ENCODE results near the gene ADAT3.

DNA sequence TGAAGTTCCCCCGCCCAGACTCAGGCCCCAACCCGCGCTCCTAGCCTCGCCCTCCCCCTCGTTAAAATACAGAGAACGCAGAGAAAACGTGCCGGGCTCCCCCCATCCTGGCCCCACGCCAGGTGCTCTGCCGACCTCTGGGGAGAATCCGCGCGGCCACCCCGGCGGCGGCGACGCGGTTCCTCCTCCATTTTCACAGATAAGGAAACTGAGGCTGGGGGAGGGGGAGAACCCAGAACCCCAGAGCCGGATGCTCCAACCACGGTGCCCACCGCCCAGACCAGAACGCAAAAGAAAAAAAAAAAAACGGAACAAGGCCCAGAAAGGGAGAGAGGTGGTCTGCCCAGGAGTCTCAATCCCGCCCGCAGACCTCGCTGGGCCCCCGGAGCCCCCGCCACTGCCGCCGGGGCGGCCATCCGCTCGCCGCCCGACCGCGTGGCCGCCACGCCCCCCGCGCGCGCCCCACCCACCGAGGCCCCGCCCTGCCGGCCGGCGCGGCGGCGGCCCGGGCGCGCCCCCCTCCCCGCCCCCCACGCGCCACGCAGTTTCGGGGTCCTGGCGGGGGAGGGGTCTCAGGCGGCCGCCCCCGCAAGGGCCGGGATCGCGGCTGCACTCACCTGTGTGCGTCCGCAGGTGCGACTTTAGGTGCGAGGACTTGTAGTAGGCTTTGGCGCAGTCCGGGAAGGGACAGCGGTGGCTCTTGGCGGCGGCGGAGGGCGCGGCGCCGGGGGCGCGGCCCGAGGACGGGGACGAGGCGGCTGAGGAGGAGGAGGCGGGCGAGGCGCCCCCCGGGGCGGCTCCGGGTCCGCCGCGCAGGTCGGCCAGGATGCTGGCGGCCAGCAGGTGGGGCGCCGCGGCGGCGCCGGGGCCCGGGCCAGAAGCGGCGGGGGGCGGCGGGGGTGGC is 42.5 kb upstream of the ADAT3 start:
- no peak for TF ChIP-seq POLR2A (IDR thresholded peaks at IDR 0.05)
- TF ChIP-seq, protein P1, sequence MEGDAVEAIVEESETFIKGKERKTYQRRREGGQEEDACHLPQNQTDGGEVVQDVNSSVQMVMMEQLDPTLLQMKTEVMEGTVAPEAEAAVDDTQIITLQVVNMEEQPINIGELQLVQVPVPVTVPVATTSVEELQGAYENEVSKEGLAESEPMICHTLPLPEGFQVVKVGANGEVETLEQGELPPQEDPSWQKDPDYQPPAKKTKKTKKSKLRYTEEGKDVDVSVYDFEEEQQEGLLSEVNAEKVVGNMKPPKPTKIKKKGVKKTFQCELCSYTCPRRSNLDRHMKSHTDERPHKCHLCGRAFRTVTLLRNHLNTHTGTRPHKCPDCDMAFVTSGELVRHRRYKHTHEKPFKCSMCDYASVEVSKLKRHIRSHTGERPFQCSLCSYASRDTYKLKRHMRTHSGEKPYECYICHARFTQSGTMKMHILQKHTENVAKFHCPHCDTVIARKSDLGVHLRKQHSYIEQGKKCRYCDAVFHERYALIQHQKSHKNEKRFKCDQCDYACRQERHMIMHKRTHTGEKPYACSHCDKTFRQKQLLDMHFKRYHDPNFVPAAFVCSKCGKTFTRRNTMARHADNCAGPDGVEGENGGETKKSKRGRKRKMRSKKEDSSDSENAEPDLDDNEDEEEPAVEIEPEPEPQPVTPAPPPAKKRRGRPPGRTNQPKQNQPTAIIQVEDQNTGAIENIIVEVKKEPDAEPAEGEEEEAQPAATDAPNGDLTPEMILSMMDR (IDR thresholded peaks at IDR 0.05): no peak

Data from uterus (tissue), 2 donors.